ENCODE measurements around the gene OLA1. TPM values are rescaled to one million over a fixed set of nuclear protein-coding genes. Genes with fewer than 3 reads are reported as not detected.

Gene OLA1
- total RNA-seq, 1 experiment from 2014 or later: 120 TPM

GRCh38 chr2:174035981-174036742 lies 212.2 kb downstream of the OLA1 start:
- peak; percentile 68 for DNase-seq (ENCODE audit: low read depth)

- no peak for DNase-seq (ENCODE audit: low read depth)
Observed at GRCh38 chr2:174035117-174035635, 213.2 kb downstream of the OLA1 start.

- no peak for DNase-seq (ENCODE audit: low read depth)
Observed at GRCh38 chr2:174033163-174033550, 215.2 kb downstream of the OLA1 start.

- no peak for DNase-seq (ENCODE audit: low read depth)
Observed at GRCh38 chr2:174031226-174031625, 217.1 kb downstream of the OLA1 start.

GRCh38 chr2:174028935-174029334 lies 219.4 kb downstream of the OLA1 start:
- DNase-seq (ENCODE audit: low read depth): no peak

GRCh38 chr2:174027956-174028355 lies 220.4 kb downstream of the OLA1 start:
- DNase-seq (ENCODE audit: low read depth): no peak

GRCh38 chr2:174026122-174026845 lies 222.0 kb downstream of the OLA1 start:
- no peak for DNase-seq (ENCODE audit: low read depth)

GRCh38 chr2:174025271-174026121 lies 222.8 kb downstream of the OLA1 start:
- no peak for DNase-seq (ENCODE audit: low read depth)

- DNase-seq (ENCODE audit: low read depth): peak; percentile 30
Observed at GRCh38 chr2:174024524-174025270, 223.6 kb downstream of the OLA1 start.

GRCh38 chr2:174023591-174024523 lies 224.5 kb downstream of the OLA1 start:
- peak; percentile 49 for DNase-seq (ENCODE audit: low read depth)

Other genes starting within 250 kb of the OLA1 start
- gene SP9, start 86.4 kb upstream of the OLA1 start, total RNA-seq (2014; rRNA removed; shearing (Covaris generic)): 0.24 and 0.69 TPM in 2 replicates
- 20.3 and 22.6 TPM in 2 replicates for gene SCRN3, start 147.2 kb upstream of the OLA1 start, total RNA-seq (2014; rRNA removed; shearing (Covaris generic))
- gene GPR155, start 238.5 kb upstream of the OLA1 start, total RNA-seq (2014; rRNA removed; shearing (Covaris generic)): 0.46 and 0.68 TPM in 2 replicates